Measurements from ENCODE around the gene HSFX3.
"Not testable (repeated sequence)": the region's sequence is repeated elsewhere in the genome, so short reads cannot be mapped to it uniquely, and the experiment has no call there.

Gene HSFX3

DNA sequence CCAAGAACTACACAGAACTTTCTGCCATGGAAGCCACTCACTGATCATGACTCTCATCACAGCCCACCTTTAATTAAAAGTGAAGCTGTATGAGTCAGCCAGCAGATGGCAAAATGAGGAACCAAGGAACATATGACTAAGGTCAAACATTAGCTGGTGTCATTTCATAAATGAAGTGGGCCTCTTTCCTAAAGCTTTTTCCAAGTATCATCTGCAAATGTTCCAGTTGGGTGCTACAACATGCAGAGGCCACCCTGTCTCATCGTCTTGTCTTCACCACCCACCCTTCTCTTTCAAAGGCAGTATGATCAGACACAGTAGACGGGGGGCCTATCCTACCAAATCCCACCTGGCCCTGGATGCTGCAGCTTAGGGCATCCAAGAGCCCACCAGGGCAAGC is 18.1 kb downstream of the HSFX3 start:
- no peak overlapping the region for H3K4me3 ChIP-seq (ENCODE audit: low read length)
- no peak for DNase-seq (ENCODE audit: low read depth)
- TF ChIP-seq, protein P1, sequence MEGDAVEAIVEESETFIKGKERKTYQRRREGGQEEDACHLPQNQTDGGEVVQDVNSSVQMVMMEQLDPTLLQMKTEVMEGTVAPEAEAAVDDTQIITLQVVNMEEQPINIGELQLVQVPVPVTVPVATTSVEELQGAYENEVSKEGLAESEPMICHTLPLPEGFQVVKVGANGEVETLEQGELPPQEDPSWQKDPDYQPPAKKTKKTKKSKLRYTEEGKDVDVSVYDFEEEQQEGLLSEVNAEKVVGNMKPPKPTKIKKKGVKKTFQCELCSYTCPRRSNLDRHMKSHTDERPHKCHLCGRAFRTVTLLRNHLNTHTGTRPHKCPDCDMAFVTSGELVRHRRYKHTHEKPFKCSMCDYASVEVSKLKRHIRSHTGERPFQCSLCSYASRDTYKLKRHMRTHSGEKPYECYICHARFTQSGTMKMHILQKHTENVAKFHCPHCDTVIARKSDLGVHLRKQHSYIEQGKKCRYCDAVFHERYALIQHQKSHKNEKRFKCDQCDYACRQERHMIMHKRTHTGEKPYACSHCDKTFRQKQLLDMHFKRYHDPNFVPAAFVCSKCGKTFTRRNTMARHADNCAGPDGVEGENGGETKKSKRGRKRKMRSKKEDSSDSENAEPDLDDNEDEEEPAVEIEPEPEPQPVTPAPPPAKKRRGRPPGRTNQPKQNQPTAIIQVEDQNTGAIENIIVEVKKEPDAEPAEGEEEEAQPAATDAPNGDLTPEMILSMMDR (conservative IDR thresholded peaks at IDR 0.05; ENCODE audit: low read length) = no peak

DNA sequence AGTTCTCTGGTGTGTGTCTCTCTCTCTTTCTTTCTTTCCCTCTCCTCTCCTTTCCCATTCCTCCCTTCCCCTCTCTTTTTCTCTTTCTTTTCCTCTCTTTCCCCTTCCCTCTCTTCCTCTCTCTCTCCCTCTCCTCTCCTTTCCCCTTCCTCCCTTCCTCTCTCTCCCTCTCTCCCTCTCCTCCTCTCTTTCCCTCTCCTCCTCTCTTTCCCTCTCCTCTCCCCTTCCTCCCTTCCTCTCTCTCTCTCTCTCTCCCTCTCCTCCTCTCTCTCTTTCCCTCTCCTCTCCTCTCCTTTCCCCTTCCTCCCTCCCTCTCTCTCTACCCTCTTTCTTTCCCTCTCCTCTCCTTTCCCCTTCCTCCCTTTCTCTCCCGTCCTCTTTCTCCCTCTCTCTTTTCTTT is 21.3 kb downstream of the HSFX3 start:
- no peak for DNase-seq (ENCODE audit: low read depth)
- TF ChIP-seq, protein P1 (conservative IDR thresholded peaks at IDR 0.05; ENCODE audit: low read length) = no peak
- no peak overlapping the region for H3K4me3 ChIP-seq (ENCODE audit: low read length)

DNA sequence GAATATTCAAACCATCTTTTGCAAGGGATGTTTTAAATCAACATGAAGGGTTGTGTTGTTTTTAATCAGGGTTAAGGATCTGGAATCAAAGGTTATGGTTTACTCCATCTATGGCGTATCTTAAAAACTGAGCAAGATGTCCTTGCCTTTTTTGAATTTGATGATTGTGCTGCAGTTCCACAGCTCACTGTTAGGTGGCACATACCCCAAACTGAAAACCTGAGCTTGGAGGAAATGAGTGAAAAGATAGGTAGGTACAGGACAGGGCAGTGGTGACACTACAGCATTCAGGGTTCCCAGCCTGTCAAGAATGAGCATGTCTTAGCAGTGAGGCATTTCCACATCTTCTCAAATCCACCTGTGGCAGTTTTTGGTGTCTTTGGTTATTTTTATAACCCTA is 22.0 kb downstream of the HSFX3 start:
- peak; percentile 29 for DNase-seq (ENCODE audit: low read depth)
- TF ChIP-seq, protein P1 (conservative IDR thresholded peaks at IDR 0.05; ENCODE audit: low read length) = peak; percentile 62
- no peak overlapping the region for H3K4me3 ChIP-seq (ENCODE audit: low read length)

DNA sequence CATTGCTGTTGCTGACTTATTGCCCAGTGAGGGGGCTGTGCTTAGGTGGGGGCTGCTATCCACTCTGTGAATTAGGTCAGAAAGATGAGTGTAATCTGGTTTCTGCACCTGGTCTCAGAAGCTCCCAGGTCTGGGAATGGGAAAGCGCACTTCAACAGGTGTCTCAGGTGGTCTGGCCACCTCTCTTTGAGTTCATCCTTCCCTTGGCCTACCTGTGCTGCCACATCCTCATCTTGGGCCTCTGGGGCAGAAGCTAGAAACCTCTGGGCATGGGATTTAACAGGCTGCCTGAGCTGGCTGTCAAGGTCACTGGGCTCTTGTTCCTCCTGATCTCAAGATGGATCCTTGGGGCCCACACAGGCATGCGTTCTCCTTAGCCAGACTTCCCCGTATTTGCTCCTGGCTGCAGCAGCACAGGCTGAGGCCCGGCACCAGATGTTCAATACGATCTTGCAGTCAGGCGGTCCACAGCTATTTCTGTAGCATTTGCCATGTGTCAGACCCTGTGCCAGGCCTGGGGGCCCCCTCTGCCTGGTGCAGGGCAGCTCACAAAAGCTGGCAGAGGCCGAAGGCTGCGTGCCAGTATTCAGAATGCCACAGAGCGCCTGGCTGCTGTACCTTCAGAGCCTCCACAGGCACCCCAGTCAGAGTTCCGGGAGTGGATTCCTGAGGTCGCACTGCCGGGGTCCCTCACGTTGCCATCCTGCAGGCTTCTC is 23.2 kb downstream of the HSFX3 start:
- not testable (repeated sequence) for DNase-seq (ENCODE audit: low read depth); H3K4me3 ChIP-seq (ENCODE audit: low read length)

DNA sequence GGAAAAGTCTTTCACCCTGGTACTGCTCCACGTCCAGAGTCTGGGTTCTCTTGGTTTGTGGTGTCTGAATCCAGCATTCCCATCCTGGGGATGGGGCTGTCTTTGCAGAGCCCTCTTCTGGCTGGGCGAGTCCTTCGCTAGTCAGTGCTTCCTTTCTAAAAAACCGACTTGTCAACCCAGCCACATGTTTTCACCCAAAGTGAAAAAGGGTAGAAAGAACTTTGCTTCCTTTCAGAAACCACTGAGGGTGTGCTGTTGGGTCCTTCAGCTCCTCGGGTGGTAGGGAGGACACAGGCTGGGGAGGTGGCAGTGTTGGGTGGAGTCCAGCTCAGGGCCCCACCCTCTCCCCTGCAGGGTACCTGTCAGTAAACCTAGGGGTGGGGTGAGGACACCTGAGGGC is 23.8 kb downstream of the HSFX3 start:
- not testable (repeated sequence) for DNase-seq (ENCODE audit: low read depth); H3K4me3 ChIP-seq (ENCODE audit: low read length)

DNA sequence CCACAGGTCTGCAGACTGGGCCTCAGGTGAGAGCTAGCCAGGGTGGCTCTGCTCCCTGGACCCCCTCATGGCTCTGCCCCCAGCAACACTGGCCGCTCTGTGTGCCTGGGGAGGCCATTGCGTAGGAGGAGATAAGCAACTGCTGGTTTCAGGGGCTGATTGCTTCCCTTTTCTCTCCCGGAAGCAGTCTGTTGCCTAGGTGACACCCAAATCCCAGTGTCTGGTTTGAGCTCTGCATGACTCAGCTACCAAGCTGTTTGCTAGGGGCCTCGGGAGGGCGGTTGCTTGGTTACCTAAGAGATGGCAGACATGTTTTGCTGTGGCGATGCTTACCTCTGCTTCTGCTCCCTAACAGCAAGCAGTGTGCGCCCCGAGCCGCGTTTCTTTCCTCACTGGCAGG is 24.3 kb downstream of the HSFX3 start:
- DNase-seq (ENCODE audit: low read depth) = peak; percentile 68
- not testable (repeated sequence) for H3K4me3 ChIP-seq (ENCODE audit: low read length)

DNA sequence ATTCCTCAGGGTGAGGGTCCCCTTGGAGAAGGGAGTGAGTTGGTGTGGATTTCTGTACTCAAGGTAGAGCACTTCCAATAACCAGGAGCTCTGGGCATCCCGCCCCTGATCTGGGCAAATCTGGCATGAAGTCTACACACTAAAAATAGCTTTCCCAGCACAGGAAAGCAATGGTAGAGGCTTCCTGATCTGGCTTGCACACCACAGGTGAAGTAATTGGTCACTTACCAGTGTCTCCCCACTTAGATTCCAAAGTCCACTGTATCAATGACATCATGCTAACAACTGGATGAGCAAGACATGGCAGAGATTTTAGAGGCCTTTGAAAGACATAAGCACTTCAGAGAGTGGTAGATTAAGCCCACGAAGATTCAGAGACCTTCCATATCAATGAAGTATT is 26.8 kb downstream of the HSFX3 start:
- TF ChIP-seq, protein P1 (conservative IDR thresholded peaks at IDR 0.05; ENCODE audit: low read length) = no peak
- H3K4me3 ChIP-seq (ENCODE audit: low read length) = no peak overlapping the region
- no peak for DNase-seq (ENCODE audit: low read depth)

DNA sequence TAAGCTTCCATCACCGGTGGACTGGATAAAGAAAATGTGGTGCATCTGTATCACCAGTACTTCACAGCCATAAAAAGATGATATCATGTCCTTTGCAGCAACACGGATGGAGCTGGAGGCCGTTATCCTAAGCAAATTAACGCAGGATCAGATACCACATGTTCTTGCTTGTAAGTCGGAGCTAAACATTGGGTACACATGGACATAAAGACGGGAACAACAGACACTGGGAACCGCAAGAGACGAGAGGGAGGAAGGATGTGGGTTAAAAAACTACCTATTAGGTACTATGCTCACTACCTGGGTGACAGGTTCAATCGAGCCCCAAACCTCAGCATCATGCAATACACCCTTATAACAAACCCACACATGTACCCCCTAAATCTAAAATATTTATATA is 28.3 kb downstream of the HSFX3 start:
- TF ChIP-seq, protein P1 (conservative IDR thresholded peaks at IDR 0.05; ENCODE audit: low read length) = no peak
- H3K4me3 ChIP-seq (ENCODE audit: low read length) = no peak overlapping the region
- no peak for DNase-seq (ENCODE audit: low read depth)

DNA sequence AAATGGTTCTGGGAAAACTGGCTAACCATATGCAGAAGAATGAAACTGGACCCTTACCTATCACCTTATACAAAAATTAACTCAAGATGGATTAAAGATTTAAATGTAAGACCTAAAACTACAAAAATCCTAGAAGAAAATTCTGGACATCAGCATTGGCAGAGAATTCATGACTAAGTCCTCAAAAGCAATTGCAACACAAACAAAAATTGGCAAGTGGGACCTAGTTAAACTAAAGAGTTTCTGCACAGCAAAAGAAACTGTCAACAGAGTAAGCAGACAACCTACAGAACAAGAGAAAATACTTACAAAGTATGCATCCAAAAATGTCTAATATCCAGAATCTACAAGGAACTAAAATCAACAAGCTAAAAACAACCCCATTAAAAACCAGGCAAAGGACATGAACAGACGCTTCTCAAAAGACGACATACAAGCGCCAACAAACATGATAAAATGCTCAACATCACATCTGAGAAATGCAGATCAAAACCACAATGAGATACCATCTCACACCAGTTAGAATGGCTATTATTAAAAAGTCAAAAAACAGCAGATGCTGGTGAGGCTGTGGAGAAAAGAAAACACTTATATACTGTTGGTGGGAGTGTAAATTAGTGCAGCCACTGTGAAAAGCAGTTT is 29.0 kb downstream of the HSFX3 start:
- DNase-seq (ENCODE audit: low read depth) = peak; percentile 36

More for the DNA sequence above, 29.0 kb downstream of the HSFX3 start:
- H3K4me3 ChIP-seq (ENCODE audit: low read length) = not testable (repeated sequence)
